HG03469 (cell line): ENCODE results near the gene NT5DC3.

Experiments used
- ATAC-seq: cut with Tn5 transposase; IDR thresholded peaks from one replicate; pipeline ENCODE4 v1.9.1; 2021; ENCODE audit warnings: mild to moderate bottlenecking, moderate library complexity, moderate number of reproducible peaks; ENCODE audit not compliant: unreplicated experiment

NT5DC3 gene

GRCh38 chr12:103756443-103756842, 84.6 kb downstream of the NT5DC3 start:
- ATAC-seq: no peak

- no peak for ATAC-seq
Measured at GRCh38 chr12:103755425-103755824, 85.6 kb downstream of the NT5DC3 start.

GRCh38 chr12:103751600-103751999, 89.4 kb downstream of the NT5DC3 start:
- ATAC-seq: no peak

- ATAC-seq: no peak
Measured at GRCh38 chr12:103751171-103751570, 89.9 kb downstream of the NT5DC3 start.

- no peak for ATAC-seq
Measured at GRCh38 chr12:103748875-103749274, 92.2 kb downstream of the NT5DC3 start.

- no peak for ATAC-seq
Measured at GRCh38 chr12:103748002-103748401, 93.0 kb downstream of the NT5DC3 start.

- ATAC-seq: no peak
Measured at GRCh38 chr12:103745962-103746361, 95.1 kb downstream of the NT5DC3 start.

GRCh38 chr12:103743788-103744187, 97.2 kb downstream of the NT5DC3 start:
- ATAC-seq: no peak

- ATAC-seq: no peak
Measured at GRCh38 chr12:103742349-103742932, 98.6 kb downstream of the NT5DC3 start.

- ATAC-seq: no peak
Measured at GRCh38 chr12:103737881-103738280, 103.2 kb downstream of the NT5DC3 start.

GRCh38 chr12:103736572-103736971, 104.5 kb downstream of the NT5DC3 start:
- ATAC-seq: no peak

- ATAC-seq: no peak
Measured at GRCh38 chr12:103735291-103735690, 105.7 kb downstream of the NT5DC3 start.

- no peak for ATAC-seq
Measured at GRCh38 chr12:103734863-103735262, 106.2 kb downstream of the NT5DC3 start.

GRCh38 chr12:103731539-103731938, 109.5 kb downstream of the NT5DC3 start:
- ATAC-seq: no peak

- ATAC-seq: no peak
Measured at GRCh38 chr12:103729499-103729898, 111.5 kb downstream of the NT5DC3 start.

- no peak for ATAC-seq
Measured at GRCh38 chr12:103728323-103728722, 112.7 kb downstream of the NT5DC3 start.

GRCh38 chr12:103727638-103728037, 113.4 kb downstream of the NT5DC3 start:
- no peak for ATAC-seq

GRCh38 chr12:103725398-103725797, 115.6 kb downstream of the NT5DC3 start:
- ATAC-seq: no peak
